GM12878 (cell line): ENCODE data around the gene RADIL. TPM values are rescaled to one million over a fixed set of nuclear protein-coding genes. Genes with fewer than 3 reads are reported as not detected.

Experiments
- ATAC-seq: fragments of 200-7000 bp; cut with Tn5 transposase; 3 replicates; pipeline ENCODE4 v1.9.1; 2020; ENCODE audit warnings: mild to moderate bottlenecking, moderate library complexity
- BruUV-seq: library from RNA; stranded (reverse); fragments of 400-500 nt; replicated peaks from 2 replicates; lab custom pipeline; 2021; lab: Mats Ljungman, UMichigan
- CTCF ChIA-PET: fragments of 300-600 bp; sonication (Branson Sonifier 250); formaldehyde crosslinking; extraction: SDS; loops from one replicate; lab custom pipeline; 2021; ENCODE audit warnings: inconsistent platforms; lab: Yijun Ruan, JAX
- POLR2A ChIA-PET: fragments of 350-600 bp; formaldehyde crosslinking; extraction: SDS; loops from one replicate; lab custom pipeline; 2021; ENCODE audit warnings: inconsistent platforms; lab: Charles Lee
- RAD21 ChIA-PET: fragments of 300-600 bp; sonication (Branson Sonifier 250); formaldehyde crosslinking; loops from one replicate; lab custom pipeline; 2023; ENCODE audit warnings: antibody characterized with exemption; ENCODE audit not compliant: unreplicated experiment; lab: Charles Lee
- SMC1A ChIA-PET: fragments of 300-600 bp; sonication (Branson Sonifier 250); formaldehyde crosslinking; loops from one replicate; lab custom pipeline; 2023; ENCODE audit not compliant: unreplicated experiment, uncharacterized antibody; lab: Charles Lee
- DNase-seq: peaks from one replicate; pipeline ENCODE4 v3.0.0-alpha.2; 2011; ENCODE audit warnings: low read depth, low spot score
- FAIRE-seq: peaks from 3 replicates; lab custom pipeline; 2011; peaks lifted over from hg19 to GRCh38; lab: Jason Lieb, UNC
- H2AFZ ChIP-seq: 2 replicates; pipeline ENCODE4 v1.6.0; 2011; ENCODE audit warnings: low read depth, low read length, control low read depth; ENCODE audit not compliant: control insufficient read depth
- H3K27ac ChIP-seq: 2 replicates; pipeline ENCODE4 v1.5.1; 2011; ENCODE audit warnings: control low read depth; ENCODE audit not compliant: control insufficient read depth, insufficient read depth
- H3K27me3 ChIP-seq, 2 experiments: replicated peaks in 1 of 2; 2 replicates each; pipeline versions ENCODE4 v1.6.0 to v1.6.1; 2011; ENCODE audit warnings: low read length in 1 of 2; ENCODE audit not compliant: control insufficient read depth in 2 of 2, insufficient read depth in 2 of 2
- H3K36me3 ChIP-seq, 2 experiments: 2 replicates each; pipeline ENCODE4 v1.5.1; 2011; ENCODE audit warnings: low read length in 1 of 2; ENCODE audit not compliant: control insufficient read depth in 2 of 2, insufficient read depth in 2 of 2
- H3K4me1 ChIP-seq: 2 replicates; pipeline ENCODE4 v1.6.1; 2011; ENCODE audit warnings: mild to moderate bottlenecking, low read length, moderate library complexity, mixed read lengths; ENCODE audit not compliant: control insufficient read depth, insufficient read depth
- H3K4me2 ChIP-seq: 2 replicates; pipeline ENCODE4 v1.6.0; 2011; ENCODE audit warnings: control low read depth; ENCODE audit not compliant: control insufficient read depth, insufficient read depth
- H3K4me3 ChIP-seq: fragments of 200-600 bp; sonication (generic); 2 replicates; pipeline ENCODE4 v1.5.1; 2016
- H3K79me2 ChIP-seq: 2 replicates; pipeline ENCODE4 v1.6.0; 2011; ENCODE audit warnings: low read length; ENCODE audit not compliant: control insufficient read depth, insufficient read depth
- H3K9ac ChIP-seq: 2 replicates; pipeline ENCODE4 v1.8.0; 2011; ENCODE audit warnings: low read length, control low read depth, mixed read lengths; ENCODE audit not compliant: control insufficient read depth, insufficient read depth
- H3K9me3 ChIP-seq: replicated peaks from 3 replicates; pipeline ENCODE4 v1.5.1; 2011; ENCODE audit warnings: mild to moderate bottlenecking, low read length; ENCODE audit not compliant: control insufficient read depth, insufficient read depth
- H4K20me1 ChIP-seq: 2 replicates; pipeline ENCODE4 v1.6.0; 2011; ENCODE audit not compliant: control insufficient read depth, insufficient read depth
- CTCF ChIP-seq, 3 experiments: IDR thresholded peaks in 2 of 3; conservative IDR thresholded peaks in 1 of 3; 2 replicates each; pipeline ENCODE4 v1.5.1; 2011; ENCODE audit warnings: low read depth in 3 of 3, low read length in 3 of 3, mild to moderate bottlenecking in 3 of 3, control low read depth in 2 of 3, moderate library complexity in 2 of 3, inconsistent platforms in 1 of 3, mixed read lengths in 1 of 3; ENCODE audit not compliant: control insufficient read depth in 2 of 3, insufficient read depth in 1 of 3; ENCODE audit errors: extremely low read depth in 1 of 3
- NR2C1 ChIP-seq: fragments of 450-650 bp; IDR thresholded peaks from 2 replicates; pipeline ENCODE4 v1.6.1; 2017; ENCODE audit warnings: antibody characterized with exemption, mild to moderate bottlenecking, moderate library complexity
- NRF1 ChIP-seq: conservative IDR thresholded peaks from 2 replicates; pipeline ENCODE4 v1.6.1; 2011; ENCODE audit warnings: mild to moderate bottlenecking, low read depth, low read length, improper control_type of control experiment
- PML ChIP-seq: IDR thresholded peaks from 2 replicates; pipeline ENCODE4 v1.6.1; 2012; ENCODE audit warnings: low read length, inconsistent platforms
- SREBF1 ChIP-seq: IDR thresholded peaks from 2 replicates; pipeline ENCODE4 v1.6.1; 2012; ENCODE audit warnings: mild to moderate bottlenecking, low read length
- SUPT20H ChIP-seq: IDR thresholded peaks from 2 replicates; pipeline ENCODE4 v1.6.1; 2011; ENCODE audit warnings: low read depth, mild to moderate bottlenecking, low read length, moderate library complexity, borderline replicate concordance; ENCODE audit not compliant: control insufficient read depth
- ZNF217 ChIP-seq: fragments of 450-650 bp; IDR thresholded peaks from 2 replicates; pipeline ENCODE4 v1.6.1; 2017; ENCODE audit warnings: antibody characterized with exemption, mild to moderate bottlenecking
- ZNF687 ChIP-seq: fragments of 450-650 bp; IDR thresholded peaks from 2 replicates; pipeline ENCODE4 v1.6.1; 2017; ENCODE audit warnings: mild to moderate bottlenecking, moderate library complexity
- WGBS: methylation state at CpG from one replicate; pipeline ENCODE4 v1.1.6; 2016; ENCODE audit warnings: low lambda C conversion rate; ENCODE audit not compliant: insufficient replicate concordance, insufficient coverage; ENCODE audit errors: missing lambda C conversion rate; 5-methylcytosine and 5-hydroxymethylcytosine counted together
- in situ Hi-C: fragments of 300-500 bp; cut with MboI; formaldehyde crosslinking; loops from 9 replicates; pipeline ENCODE4 v1.14.3; 2018; ENCODE audit warnings: mixed read lengths
- intact Hi-C: fragments of 100-400 bp; cut with micrococcal nuclease; formaldehyde crosslinking; loops from one replicate; pipeline ENCODE4 v1.14.2; 2022; ENCODE audit not compliant: unreplicated experiment
- polyA plus RNA-seq, 11 experiments: library from polyadenylated mRNA; depleted of rRNA in 4 of 11; unstranded in 6 of 11; stranded (reverse) in 5 of 11; fragments of >200 nt; fragmentation: Nextera tagmentation in 4 of 11; fragmentation: Illumina TruSeq in 1 of 11; extraction: Ambion mirVana in 4 of 11; extraction: Trizol in 1 of 11; gene quantifications; 1 replicate in 1 of 11; 2 replicates in 10 of 11; pipeline versions ENCODE4 v1.2.1 to v1.2.3, GENCODE V29; 2011 to 2016; ENCODE audit warnings: inconsistent platforms in 2 of 11, missing spikeins in 2 of 11, low read depth in 1 of 11
- total RNA-seq, 4 experiments: library from RNA; depleted of rRNA in 3 of 4; stranded (reverse); fragments of >200 nt in 3 of 4; fragmentation: Illumina TruSeq in 1 of 4; extraction: Trizol in 1 of 4; gene quantifications; 2 replicates each; pipeline versions ENCODE4 v1.2.1 to v1.2.3, GENCODE V29; 2013 to 2021

Gene RADIL
- total and polyA plus RNA-seq, 10 of the 15 experiments (the other 5 are each of a cell fraction or from before 2014, with no cell fraction given) = 0.05 to 0.06 TPM; not detected in 8

GRCh38 chr7:4815121-4815520 is 68.4 kb downstream of the RADIL start:
- DNase-seq (no peak), FAIRE-seq (no peak), ATAC-seq (no peak)
- ChIA-PET SMC1A (no interaction called here), RAD21 (no interaction called here), CTCF (no interaction called here), POLR2A (no interaction called here)
- H3K36me3 ChIP-seq = no peaks in the 10 kb centered on the region
- BruUV-seq = no TSS peak
- TF ChIP-seq PML (no peak), SUPT20H (no peak), NR2C1 (no peak), ZNF217 (no peak), SREBF1 (no peak), NRF1 (no peak), CTCF (IDR thresholded peaks at IDR 0.05 in 2 of 3, conservative IDR thresholded peaks at IDR 0.05 in 1 of 3; ENCODE audit: control insufficient read depth in 2 of 3, extremely low read depth in 1 of 3, insufficient read depth in 1 of 3, low read depth in 3 of 3, low read length in 3 of 3) (no peak), ZNF687 (no peak)
- no peak overlapping the region for H2AFZ ChIP-seq
- H3K27me3 ChIP-seq = no peaks in the 10 kb centered on the region
- 80% methylated on average over 14 of the region's 14 CpGs for WGBS
- no peaks in the 10 kb centered on the region for H3K4me1 ChIP-seq
- H3K9ac ChIP-seq = no peak overlapping the region
- no peaks in the 10 kb centered on the region; the same call in 2 of the 3 replicates for H3K9me3 ChIP-seq
- no peak overlapping the region for H3K4me2 ChIP-seq
- H3K4me3 ChIP-seq = no peak overlapping the region
- no peaks in the 10 kb centered on the region for H3K79me2 ChIP-seq
- intact Hi-C loops = no loop called here
- in situ Hi-C loops = no loop called here
- no peaks in the 10 kb centered on the region for H4K20me1 ChIP-seq
- no peak overlapping the region for H3K27ac ChIP-seq
